ENCODE measurements around the gene SNED1. TPM values are rescaled to one million over a fixed set of nuclear protein-coding genes. Genes with fewer than 3 reads are reported as not detected.

SNED1 gene
- total and polyA plus RNA-seq, 9 of the 15 experiments (the other 6 are each of a cell fraction or from before 2014, with no cell fraction given): 0.03 to 0.07 (median 0.05) TPM; not detected in 5

GRCh38 chr2:241112046-241112445 is 113.6 kb downstream of the SNED1 start (continued):
- TF ChIP-seq, protein P1, sequence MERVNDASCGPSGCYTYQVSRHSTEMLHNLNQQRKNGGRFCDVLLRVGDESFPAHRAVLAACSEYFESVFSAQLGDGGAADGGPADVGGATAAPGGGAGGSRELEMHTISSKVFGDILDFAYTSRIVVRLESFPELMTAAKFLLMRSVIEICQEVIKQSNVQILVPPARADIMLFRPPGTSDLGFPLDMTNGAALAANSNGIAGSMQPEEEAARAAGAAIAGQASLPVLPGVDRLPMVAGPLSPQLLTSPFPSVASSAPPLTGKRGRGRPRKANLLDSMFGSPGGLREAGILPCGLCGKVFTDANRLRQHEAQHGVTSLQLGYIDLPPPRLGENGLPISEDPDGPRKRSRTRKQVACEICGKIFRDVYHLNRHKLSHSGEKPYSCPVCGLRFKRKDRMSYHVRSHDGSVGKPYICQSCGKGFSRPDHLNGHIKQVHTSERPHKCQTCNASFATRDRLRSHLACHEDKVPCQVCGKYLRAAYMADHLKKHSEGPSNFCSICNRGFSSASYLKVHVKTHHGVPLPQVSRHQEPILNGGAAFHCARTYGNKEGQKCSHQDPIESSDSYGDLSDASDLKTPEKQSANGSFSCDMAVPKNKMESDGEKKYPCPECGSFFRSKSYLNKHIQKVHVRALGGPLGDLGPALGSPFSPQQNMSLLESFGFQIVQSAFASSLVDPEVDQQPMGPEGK (CRISPR knock-in tag; IDR thresholded peaks at IDR 0.05; ENCODE audit: borderline replicate concordance): no peak
- TF ChIP-seq, protein P2, sequence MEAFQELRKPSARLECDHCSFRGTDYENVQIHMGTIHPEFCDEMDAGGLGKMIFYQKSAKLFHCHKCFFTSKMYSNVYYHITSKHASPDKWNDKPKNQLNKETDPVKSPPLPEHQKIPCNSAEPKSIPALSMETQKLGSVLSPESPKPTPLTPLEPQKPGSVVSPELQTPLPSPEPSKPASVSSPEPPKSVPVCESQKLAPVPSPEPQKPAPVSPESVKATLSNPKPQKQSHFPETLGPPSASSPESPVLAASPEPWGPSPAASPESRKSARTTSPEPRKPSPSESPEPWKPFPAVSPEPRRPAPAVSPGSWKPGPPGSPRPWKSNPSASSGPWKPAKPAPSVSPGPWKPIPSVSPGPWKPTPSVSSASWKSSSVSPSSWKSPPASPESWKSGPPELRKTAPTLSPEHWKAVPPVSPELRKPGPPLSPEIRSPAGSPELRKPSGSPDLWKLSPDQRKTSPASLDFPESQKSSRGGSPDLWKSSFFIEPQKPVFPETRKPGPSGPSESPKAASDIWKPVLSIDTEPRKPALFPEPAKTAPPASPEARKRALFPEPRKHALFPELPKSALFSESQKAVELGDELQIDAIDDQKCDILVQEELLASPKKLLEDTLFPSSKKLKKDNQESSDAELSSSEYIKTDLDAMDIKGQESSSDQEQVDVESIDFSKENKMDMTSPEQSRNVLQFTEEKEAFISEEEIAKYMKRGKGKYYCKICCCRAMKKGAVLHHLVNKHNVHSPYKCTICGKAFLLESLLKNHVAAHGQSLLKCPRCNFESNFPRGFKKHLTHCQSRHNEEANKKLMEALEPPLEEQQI (IDR thresholded peaks at IDR 0.05): no peak
- TF ChIP-seq NCOA4 (IDR thresholded peaks at IDR 0.05; ENCODE audit: partially characterized antibody) (no peak), UBTF (IDR thresholded peaks at IDR 0.05; ENCODE audit: borderline replicate concordance in 1 of 2, low read depth in 2 of 2, low read length in 2 of 2) (no peak), TFAM (CRISPR knock-in tag; conservative IDR thresholded peaks at IDR 0.05) (no peak), SMAD2 (IDR thresholded peaks at IDR 0.05; ENCODE audit: low read depth, low read length) (no peak), TGIF2 (CRISPR knock-in tag; IDR thresholded peaks at IDR 0.05) (no peak), MYNN (IDR thresholded peaks at IDR 0.05) (no peak), MYNN (CRISPR knock-in tag; IDR thresholded peaks at IDR 0.05) (no peak), CBFA2T2 (conservative IDR thresholded peaks at IDR 0.05) (no peak)
